Mesendoderm (in vitro differentiated cells): ENCODE results near the gene ATP6V1F.

Experiments
- DNase-seq: peaks from one replicate; pipeline ENCODE4 v3.0.0; 2013
- H2AK5ac ChIP-seq: 2 replicates; pipeline ENCODE4 v1.6.1; 2013; ENCODE audit warnings: low read length, inconsistent platforms
- H2BK120ac ChIP-seq: 2 replicates; pipeline ENCODE4 v1.6.1; 2013; ENCODE audit warnings: low read depth, mild to moderate bottlenecking, low read length, moderate library complexity, mixed read lengths
- H2BK15ac ChIP-seq: replicated peaks from 2 replicates; pipeline ENCODE4 v1.6.1; 2013; ENCODE audit warnings: low read depth, mild to moderate bottlenecking, moderate library complexity
- H2BK5ac ChIP-seq: 2 replicates; pipeline ENCODE4 v1.6.1; 2013; ENCODE audit warnings: low read length, inconsistent platforms
- H3K18ac ChIP-seq: 2 replicates; pipeline ENCODE4 v1.6.1; 2013; ENCODE audit warnings: mild to moderate bottlenecking, low read length, mixed read lengths
- H3K23ac ChIP-seq: one replicate; pipeline ENCODE4 v1.6.1; 2013; ENCODE audit warnings: low read length
- H3K27ac ChIP-seq: 2 replicates; pipeline ENCODE4 v1.5.1; 2013; ENCODE audit warnings: low read depth, mild to moderate bottlenecking, inconsistent platforms, low read length, moderate library complexity
- H3K27me3 ChIP-seq: 2 replicates; pipeline ENCODE4 v1.6.1; 2013; ENCODE audit warnings: low read length, control low read depth, mild to moderate bottlenecking, inconsistent platforms; ENCODE audit not compliant: insufficient read depth, poor library complexity
- H3K36me3 ChIP-seq: 2 replicates; pipeline ENCODE4 v1.6.1; 2013; ENCODE audit warnings: low read length, inconsistent platforms; ENCODE audit not compliant: control insufficient read depth, insufficient read depth
- H3K4ac ChIP-seq: one replicate; pipeline ENCODE4 v1.6.1; 2013; ENCODE audit warnings: low read depth, mild to moderate bottlenecking, low read length, moderate library complexity
- H3K4me1 ChIP-seq: 2 replicates; pipeline ENCODE4 v1.6.1; 2013; ENCODE audit warnings: low read depth, low read length, inconsistent platforms; ENCODE audit not compliant: control insufficient read depth
- H3K4me2 ChIP-seq: 2 replicates; pipeline ENCODE4 v1.6.1; 2013; ENCODE audit warnings: low read length
- H3K4me3 ChIP-seq: 2 replicates; pipeline ENCODE4 v1.5.1; 2013; ENCODE audit warnings: mild to moderate bottlenecking, low read length
- H3K56ac ChIP-seq: one replicate; pipeline ENCODE4 v1.6.1; 2013; ENCODE audit warnings: low read length
- H3K79me1 ChIP-seq: 2 replicates; pipeline ENCODE4 v1.6.1; 2013; ENCODE audit warnings: low read length, inconsistent platforms
- H3K79me2 ChIP-seq: 2 replicates; pipeline ENCODE4 v1.6.1; 2013; ENCODE audit warnings: mild to moderate bottlenecking, low read length; ENCODE audit not compliant: control insufficient read depth, insufficient read depth
- H3K9ac ChIP-seq: 2 replicates; pipeline ENCODE4 v1.6.1; 2013; ENCODE audit warnings: low read length, inconsistent platforms
- H4K5ac ChIP-seq: one replicate; pipeline ENCODE4 v1.6.1; 2013; ENCODE audit warnings: low read length
- H4K8ac ChIP-seq: one replicate; pipeline ENCODE4 v1.6.1; 2013; ENCODE audit warnings: low read depth, mild to moderate bottlenecking, control low read depth, low read length, moderate library complexity
- WGBS: extraction: QIAGEN DNeasy Blood & Tissue Kit; methylation state at CpG from one replicate; pipeline ENCODE4 v1.1.7; 2013; ENCODE audit warnings: low lambda C conversion rate, missing lambda C conversion rate; ENCODE audit not compliant: insufficient coverage; ENCODE audit errors: extremely low coverage; 5-methylcytosine and 5-hydroxymethylcytosine counted together

ATP6V1F gene

DNA sequence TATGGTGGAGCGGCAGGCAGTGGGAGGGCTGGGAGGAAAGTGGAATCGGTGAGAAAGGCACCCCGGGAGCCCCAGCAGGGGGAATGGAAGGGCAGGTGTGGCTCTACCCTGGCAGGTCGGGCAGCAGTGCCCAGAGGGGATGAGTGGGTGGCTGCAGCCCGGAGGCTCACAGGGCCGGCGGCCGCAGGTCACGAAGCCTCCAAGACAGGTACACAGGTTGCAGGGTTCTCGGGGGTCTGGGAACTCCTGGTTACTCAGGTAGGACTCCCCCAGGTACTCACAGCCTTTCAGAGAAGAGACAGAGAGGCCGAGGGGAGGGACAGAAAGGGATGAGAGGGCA, 26.1 kb downstream of the ATP6V1F start:
- H3K4me2 ChIP-seq: no peak overlapping the region
- no peak overlapping the region for H3K4me3 ChIP-seq
- no peak overlapping the region for H3K56ac ChIP-seq
- H3K18ac ChIP-seq: no peak overlapping the region
- WGBS: no CpG with 5 or more reads among the region's 11 CpGs
- H3K27ac ChIP-seq: no peak overlapping the region
- no peak overlapping the region for H2BK5ac ChIP-seq
- H3K36me3 ChIP-seq: no peaks in the 10 kb centered on the region
- H3K27me3 ChIP-seq: no peaks in the 10 kb centered on the region
- no peak overlapping the region for H4K5ac ChIP-seq
- H4K8ac ChIP-seq: no peak overlapping the region
- no peak overlapping the region for H2AK5ac ChIP-seq
- no peak overlapping the region for H3K23ac ChIP-seq
- H2BK120ac ChIP-seq: no peak overlapping the region
- H3K9ac ChIP-seq: no peak overlapping the region
- H3K79me1 ChIP-seq: no peaks in the 10 kb centered on the region
- no peak overlapping the region for H2BK15ac ChIP-seq
- no peak overlapping the region for H3K4ac ChIP-seq
- no peak for DNase-seq
- no peaks in the 10 kb centered on the region for H3K4me1 ChIP-seq
- no peaks in the 10 kb centered on the region for H3K79me2 ChIP-seq

DNA sequence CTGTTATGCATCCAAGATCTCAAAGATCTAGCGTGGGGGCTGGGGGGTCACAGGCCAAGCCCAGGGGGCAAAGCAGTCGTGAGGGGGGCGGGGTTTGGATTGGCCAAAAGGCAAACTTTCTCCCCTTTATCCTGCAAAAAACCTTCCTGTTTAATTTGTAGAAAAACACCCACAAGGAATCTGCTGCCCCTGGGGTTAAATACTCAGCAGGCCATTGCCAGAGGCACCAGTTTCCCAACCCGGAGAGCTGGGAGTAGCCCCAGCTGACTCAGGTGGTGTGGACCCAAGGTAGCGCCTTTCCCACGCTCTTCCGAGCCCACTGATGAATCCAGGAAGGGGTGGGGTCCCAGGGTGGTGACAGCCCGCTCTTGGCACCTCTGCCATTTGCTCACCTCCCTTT, 26.5 kb downstream of the ATP6V1F start:
- Histone ChIP-seq H3K36me3 (no peaks in the 10 kb centered on the region), H3K56ac (no peak overlapping the region), H4K5ac (no peak overlapping the region), H3K79me2 (no peaks in the 10 kb centered on the region), H3K4me1 (no peaks in the 10 kb centered on the region), H3K4ac (no peak overlapping the region), H3K18ac (no peak overlapping the region), H3K79me1 (no peaks in the 10 kb centered on the region), H3K4me2 (no peak overlapping the region), H3K9ac (no peak overlapping the region), H3K27me3 (no peaks in the 10 kb centered on the region), H3K27ac (no peak overlapping the region), H2AK5ac (no peak overlapping the region), H4K8ac (no peak overlapping the region), H3K4me3 (no peak overlapping the region), H2BK120ac (no peak overlapping the region), H2BK5ac (no peak overlapping the region), H3K23ac (no peak overlapping the region), H2BK15ac (no peak overlapping the region)
- DNase-seq: no peak
- whole genome bisulfite sequencing: no CpG with 5 or more reads among the region's 8 CpGs

DNA sequence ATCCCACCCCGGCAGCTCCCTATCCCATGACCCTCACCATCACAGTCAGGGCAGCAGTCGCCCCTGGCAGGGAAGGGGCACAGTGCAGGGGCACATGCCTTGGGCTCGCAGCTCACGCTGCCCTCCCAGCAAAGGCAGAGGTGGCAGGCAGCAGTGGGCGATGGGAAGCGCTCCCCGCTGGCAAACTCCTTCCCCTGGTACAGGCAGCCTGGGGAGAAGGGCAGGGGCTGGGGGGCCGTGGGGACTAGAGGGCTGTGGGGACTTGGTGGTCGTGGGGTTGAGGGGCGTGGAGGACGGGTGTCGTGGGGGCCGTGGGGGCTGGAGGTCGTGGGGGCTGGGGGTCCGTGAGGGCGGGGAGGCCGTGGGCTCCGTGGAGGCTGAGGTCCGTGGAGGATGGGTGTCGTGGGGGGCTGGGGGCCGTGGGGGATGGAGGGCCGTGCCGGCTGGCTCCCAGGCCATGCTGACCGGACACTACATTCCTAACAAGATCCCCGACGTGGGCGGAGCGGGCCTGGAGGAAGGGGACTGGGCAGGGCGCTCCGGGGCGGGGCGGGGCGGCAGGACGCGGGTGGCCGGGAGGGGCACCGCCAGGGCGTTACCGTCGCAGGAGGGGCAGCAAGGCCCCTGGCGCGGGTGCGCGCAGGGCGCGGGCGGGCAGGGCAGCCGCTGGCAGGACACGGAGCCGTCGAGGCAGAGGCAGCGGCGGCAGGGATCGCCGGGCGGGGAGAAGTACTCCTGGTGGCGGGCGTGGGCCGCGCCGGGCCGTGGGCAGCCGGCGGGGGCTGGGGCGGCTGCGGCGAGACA, 27.9 kb downstream of the ATP6V1F start:
- no peaks in the 10 kb centered on the region for H3K27me3 ChIP-seq
- no CpG with 5 or more reads among the region's 67 CpGs for WGBS
- no peaks in the 10 kb centered on the region for H3K79me2 ChIP-seq
- H2BK5ac ChIP-seq: no peak overlapping the region
- DNase-seq: no peak
- H2BK120ac ChIP-seq: no peak overlapping the region
- H3K36me3 ChIP-seq: no peaks in the 10 kb centered on the region
- no peak overlapping the region for H4K8ac ChIP-seq
- H3K27ac ChIP-seq: no peak overlapping the region
- H3K4ac ChIP-seq: no peak overlapping the region
- peak overlapping the region; percentile 76 for H3K56ac ChIP-seq
- H2BK15ac ChIP-seq: no peak overlapping the region
- no peak overlapping the region for H4K5ac ChIP-seq
- H3K9ac ChIP-seq: peak overlapping the region; percentile 59
- no peak overlapping the region for H2AK5ac ChIP-seq
- H3K79me1 ChIP-seq: no peaks in the 10 kb centered on the region
- no peak overlapping the region for H3K23ac ChIP-seq
- H3K4me3 ChIP-seq: peak overlapping the region; percentile 16
- H3K4me2 ChIP-seq: peak overlapping the region; percentile 75
- H3K4me1 ChIP-seq: no peaks in the 10 kb centered on the region
- H3K18ac ChIP-seq: no peak overlapping the region

DNA sequence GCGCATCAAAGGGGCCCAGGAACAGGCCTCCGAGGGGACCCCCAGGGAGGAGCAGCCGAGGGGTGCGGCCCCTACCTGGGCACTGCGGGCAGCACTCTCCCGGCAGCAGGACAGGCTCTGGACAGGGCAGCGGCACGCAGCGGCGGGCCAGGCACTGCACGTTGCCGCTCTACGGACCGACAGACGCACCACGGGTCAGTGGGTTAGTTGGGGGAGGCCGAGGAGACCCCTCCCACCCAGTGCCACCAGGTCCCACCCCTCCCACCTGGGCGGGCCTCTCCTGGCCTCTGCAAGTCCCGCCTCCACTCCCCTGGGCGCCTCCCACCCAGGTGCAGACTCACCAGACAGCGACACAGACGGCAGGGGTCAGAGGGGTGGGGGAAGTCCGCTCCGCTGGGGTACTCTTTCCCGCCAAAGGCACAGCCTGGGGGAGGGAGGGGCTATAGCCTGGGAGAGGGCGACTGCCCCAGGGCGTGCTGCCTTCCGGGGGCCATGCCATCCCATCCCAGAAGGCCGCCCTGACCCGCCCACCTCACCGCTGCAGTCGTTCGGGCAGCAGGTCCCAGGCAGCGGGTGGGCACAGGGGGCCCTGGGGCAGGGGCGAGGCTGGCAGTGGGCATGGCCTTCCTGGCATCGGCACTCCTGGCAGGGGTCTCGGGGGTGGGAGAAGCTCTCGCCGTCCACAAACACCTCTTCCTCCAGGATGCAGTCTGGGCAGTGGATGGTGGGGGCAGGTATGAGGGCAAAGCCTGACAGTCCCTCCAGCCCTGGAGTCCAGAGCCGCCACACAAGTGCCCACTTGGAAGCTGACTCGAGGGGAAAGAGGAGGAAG, 28.7 kb downstream of the ATP6V1F start:
- H4K8ac ChIP-seq: no peak overlapping the region
- no peak overlapping the region for H3K4ac ChIP-seq
- no CpG with 5 or more reads among the region's 41 CpGs for WGBS
- H3K4me3 ChIP-seq: peak overlapping the region; percentile 16
- H3K27me3 ChIP-seq: no peaks in the 10 kb centered on the region
- no peaks in the 10 kb centered on the region for H3K79me2 ChIP-seq
- no peak overlapping the region for H4K5ac ChIP-seq
- no peak overlapping the region for H2BK15ac ChIP-seq
- no peaks in the 10 kb centered on the region for H3K4me1 ChIP-seq
- no peak overlapping the region for H3K23ac ChIP-seq
- no peak overlapping the region for H2AK5ac ChIP-seq
- H2BK120ac ChIP-seq: no peak overlapping the region
- no peak overlapping the region for H2BK5ac ChIP-seq
- no peak overlapping the region for H3K18ac ChIP-seq
- DNase-seq: peak; percentile 77
- no peaks in the 10 kb centered on the region for H3K79me1 ChIP-seq
- peak overlapping the region; percentile 75 for H3K4me2 ChIP-seq
- no peaks in the 10 kb centered on the region for H3K36me3 ChIP-seq
- peak overlapping the region; percentile 59 for H3K9ac ChIP-seq
- H3K56ac ChIP-seq: peak overlapping the region; percentile 76
- H3K27ac ChIP-seq: no peak overlapping the region

DNA sequence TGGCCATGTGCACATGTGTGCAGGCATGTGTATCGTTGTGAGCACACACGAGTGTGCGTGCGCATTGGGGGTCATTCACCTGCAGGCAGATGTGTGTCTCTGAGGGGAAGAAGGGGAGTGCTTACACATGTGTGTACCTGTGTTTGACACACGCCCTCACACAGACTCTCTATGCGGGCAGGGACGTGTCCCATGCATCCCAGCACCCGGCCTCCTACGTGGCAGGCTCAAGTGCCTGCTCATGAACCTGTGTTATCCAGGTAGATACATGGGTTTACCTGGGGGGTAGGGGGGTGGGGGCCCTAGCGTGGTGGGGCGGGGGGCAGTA, 29.2 kb downstream of the ATP6V1F start:
- WGBS: no CpG with 5 or more reads among the region's 11 CpGs
- H4K5ac ChIP-seq: no peak overlapping the region
- H3K36me3 ChIP-seq: no peaks in the 10 kb centered on the region
- DNase-seq: no peak
- H2BK15ac ChIP-seq: no peak overlapping the region
- H3K4me2 ChIP-seq: no peak overlapping the region
- H3K27me3 ChIP-seq: no peaks in the 10 kb centered on the region
- no peak overlapping the region for H3K9ac ChIP-seq
- no peak overlapping the region for H4K8ac ChIP-seq
- H3K27ac ChIP-seq: no peak overlapping the region
- no peak overlapping the region for H3K4me3 ChIP-seq
- H2AK5ac ChIP-seq: no peak overlapping the region
- H3K4me1 ChIP-seq: no peaks in the 10 kb centered on the region
- no peak overlapping the region for H3K56ac ChIP-seq
- H2BK5ac ChIP-seq: no peak overlapping the region
- no peaks in the 10 kb centered on the region for H3K79me2 ChIP-seq
- no peak overlapping the region for H3K23ac ChIP-seq
- H3K18ac ChIP-seq: no peak overlapping the region
- no peak overlapping the region for H3K4ac ChIP-seq
- no peak overlapping the region for H2BK120ac ChIP-seq
- no peaks in the 10 kb centered on the region for H3K79me1 ChIP-seq
